Tibial nerve (tissue), 3 donors: ENCODE results near the gene GPR158.

Experiments used
- POLR2A ChIP-seq, 2 donors: fragments of 450-650 bp; IDR thresholded peaks; one replicate each; pipeline ENCODE4 v1.6.1; 2017; ENCODE audit warnings: antibody characterized with exemption in 2 of 2, mild to moderate bottlenecking in 2 of 2, moderate library complexity in 2 of 2
- TF ChIP-seq, protein P1 (sequence below), 5 experiments: fragments of 200-600 bp in 3 of 5; fragments of 450-650 bp in 2 of 5; sonication (generic) in 3 of 5; IDR thresholded peaks; one replicate each; pipeline ENCODE4 v1.5.1; 2016 to 2019; ENCODE audit warnings: antibody characterized with exemption in 5 of 5, mild to moderate bottlenecking in 3 of 5, moderate library complexity in 2 of 5

DNA sequence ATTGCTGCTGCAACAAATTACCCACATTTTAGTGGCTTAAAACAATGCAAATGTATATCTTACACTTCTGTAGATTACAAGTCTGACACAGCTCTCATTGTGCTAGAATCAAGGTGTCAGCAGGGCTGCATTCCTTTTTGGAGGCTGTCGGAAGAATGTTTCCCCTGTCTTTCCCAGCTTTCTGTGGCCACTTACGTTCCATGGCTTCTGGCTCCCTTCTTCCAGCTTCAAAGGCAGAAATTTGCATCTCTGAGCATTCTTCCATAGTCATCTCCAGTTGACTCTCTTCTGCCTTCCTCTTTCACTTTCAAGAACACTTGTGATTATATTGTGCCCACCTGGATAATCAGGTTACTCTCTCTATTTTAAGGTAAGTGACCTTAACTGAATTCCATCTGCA, 125.3 kb downstream of the GPR158 start:
- TF ChIP-seq, protein P1, sequence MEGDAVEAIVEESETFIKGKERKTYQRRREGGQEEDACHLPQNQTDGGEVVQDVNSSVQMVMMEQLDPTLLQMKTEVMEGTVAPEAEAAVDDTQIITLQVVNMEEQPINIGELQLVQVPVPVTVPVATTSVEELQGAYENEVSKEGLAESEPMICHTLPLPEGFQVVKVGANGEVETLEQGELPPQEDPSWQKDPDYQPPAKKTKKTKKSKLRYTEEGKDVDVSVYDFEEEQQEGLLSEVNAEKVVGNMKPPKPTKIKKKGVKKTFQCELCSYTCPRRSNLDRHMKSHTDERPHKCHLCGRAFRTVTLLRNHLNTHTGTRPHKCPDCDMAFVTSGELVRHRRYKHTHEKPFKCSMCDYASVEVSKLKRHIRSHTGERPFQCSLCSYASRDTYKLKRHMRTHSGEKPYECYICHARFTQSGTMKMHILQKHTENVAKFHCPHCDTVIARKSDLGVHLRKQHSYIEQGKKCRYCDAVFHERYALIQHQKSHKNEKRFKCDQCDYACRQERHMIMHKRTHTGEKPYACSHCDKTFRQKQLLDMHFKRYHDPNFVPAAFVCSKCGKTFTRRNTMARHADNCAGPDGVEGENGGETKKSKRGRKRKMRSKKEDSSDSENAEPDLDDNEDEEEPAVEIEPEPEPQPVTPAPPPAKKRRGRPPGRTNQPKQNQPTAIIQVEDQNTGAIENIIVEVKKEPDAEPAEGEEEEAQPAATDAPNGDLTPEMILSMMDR (IDR thresholded peaks at IDR 0.05), result no peak
- no peak for TF ChIP-seq POLR2A (IDR thresholded peaks at IDR 0.05)
